Measurements from ENCODE around the gene TEX14. TPM values are rescaled to one million over a fixed set of nuclear protein-coding genes. Genes with fewer than 3 reads are reported as not detected.

Gene TEX14
- total RNA-seq, 1 experiment from 2014 or later = not detected

DNA sequence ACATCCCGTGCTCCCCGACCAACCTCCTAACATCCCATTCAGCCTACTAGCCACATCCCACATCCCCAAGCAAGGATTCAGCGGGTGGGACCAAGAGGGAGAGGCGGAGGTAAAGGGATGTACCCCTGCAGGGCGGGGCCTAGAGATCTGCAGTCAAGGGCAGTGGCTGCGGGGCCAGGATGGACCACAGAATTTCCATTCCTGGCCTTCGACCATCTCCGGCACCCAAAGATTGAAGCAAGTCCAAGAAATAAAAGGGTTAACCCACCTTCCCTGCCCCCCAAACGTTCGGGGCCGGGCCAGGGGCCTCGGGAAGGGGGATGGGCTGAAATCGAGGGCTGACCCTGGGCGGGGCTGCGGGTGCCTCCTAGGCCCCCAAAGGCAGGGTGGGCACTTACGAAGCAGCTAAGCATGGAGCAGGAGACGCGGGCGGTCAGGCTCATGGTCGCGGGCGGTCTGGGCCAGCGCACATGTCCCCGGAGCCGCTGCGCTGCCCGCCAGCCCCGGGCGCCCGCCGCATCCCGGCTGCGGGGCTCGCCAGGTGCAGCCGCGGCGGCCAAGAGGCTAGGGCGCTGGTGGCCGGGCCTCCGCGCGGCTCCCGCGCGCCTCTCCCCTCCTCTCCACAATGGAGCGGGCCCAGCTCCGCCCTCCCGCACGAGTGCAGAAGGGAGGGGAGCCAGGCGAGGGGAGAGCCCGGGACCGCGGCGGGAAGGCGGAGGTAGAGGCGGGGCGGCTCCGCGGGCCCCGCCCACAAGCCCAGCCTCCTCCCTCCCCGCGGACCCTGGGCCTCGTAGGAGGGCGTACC, 177.7 kb downstream of the TEX14 start, which contains the start of gene MTMR4:
MTMR4 (minus strand) TSS at position 674 of the 805 bp plus-strand sequence; CDS start at position 443, 231 bp downstream.
- BruUV-seq (replicated peaks) = no TSS peak
- peaks cover 23% of the 10 kb centered on the region for H3K4me1 Mint-ChIP-seq (ENCODE audit: insufficient read depth, unreplicated experiment)
- intact Hi-C loops (cut with micrococcal nuclease) = no loop called here
- H3K4me3 Mint-ChIP-seq (ENCODE audit: unreplicated experiment) = peak within 1 kb of the TSS; percentile 81
- TF ChIP-seq, protein P1, sequence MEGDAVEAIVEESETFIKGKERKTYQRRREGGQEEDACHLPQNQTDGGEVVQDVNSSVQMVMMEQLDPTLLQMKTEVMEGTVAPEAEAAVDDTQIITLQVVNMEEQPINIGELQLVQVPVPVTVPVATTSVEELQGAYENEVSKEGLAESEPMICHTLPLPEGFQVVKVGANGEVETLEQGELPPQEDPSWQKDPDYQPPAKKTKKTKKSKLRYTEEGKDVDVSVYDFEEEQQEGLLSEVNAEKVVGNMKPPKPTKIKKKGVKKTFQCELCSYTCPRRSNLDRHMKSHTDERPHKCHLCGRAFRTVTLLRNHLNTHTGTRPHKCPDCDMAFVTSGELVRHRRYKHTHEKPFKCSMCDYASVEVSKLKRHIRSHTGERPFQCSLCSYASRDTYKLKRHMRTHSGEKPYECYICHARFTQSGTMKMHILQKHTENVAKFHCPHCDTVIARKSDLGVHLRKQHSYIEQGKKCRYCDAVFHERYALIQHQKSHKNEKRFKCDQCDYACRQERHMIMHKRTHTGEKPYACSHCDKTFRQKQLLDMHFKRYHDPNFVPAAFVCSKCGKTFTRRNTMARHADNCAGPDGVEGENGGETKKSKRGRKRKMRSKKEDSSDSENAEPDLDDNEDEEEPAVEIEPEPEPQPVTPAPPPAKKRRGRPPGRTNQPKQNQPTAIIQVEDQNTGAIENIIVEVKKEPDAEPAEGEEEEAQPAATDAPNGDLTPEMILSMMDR (IDR thresholded peaks at IDR 0.05; ENCODE audit: unreplicated experiment) = no peak
- CTCF ChIA-PET = interaction anchor here (0.7 to 1.8 kb wide), 6 partner anchors 64 to 228 kb away, joined by 3 to 5 read pairs (median 3); no protein-coding TSS in a partner anchor
- no peaks in the 10 kb centered on the region for H3K9me3 Mint-ChIP-seq (ENCODE audit: unreplicated experiment)
- peaks cover 39% of the 10 kb centered on the region for H3K36me3 Mint-ChIP-seq (ENCODE audit: insufficient read depth, unreplicated experiment)
- POLR2A ChIA-PET = interaction anchor here (0.7 to 4.0 kb wide), 8 partner anchors 98 to 924 kb away, joined by 3 to 35 read pairs (median 4); partner anchors contain the start of genes RAD51C, RNF43, SUPT4H1 and TEX14
- H3K27me3 Mint-ChIP-seq (ENCODE audit: insufficient read depth, unreplicated experiment) = no peaks in the 10 kb centered on the region
- DNase-seq (ENCODE audit: unreplicated experiment) = peak; percentile 85
- peak within 1 kb of the TSS; percentile 84 for H3K27ac Mint-ChIP-seq (ENCODE audit: low read depth, unreplicated experiment)

DNA sequence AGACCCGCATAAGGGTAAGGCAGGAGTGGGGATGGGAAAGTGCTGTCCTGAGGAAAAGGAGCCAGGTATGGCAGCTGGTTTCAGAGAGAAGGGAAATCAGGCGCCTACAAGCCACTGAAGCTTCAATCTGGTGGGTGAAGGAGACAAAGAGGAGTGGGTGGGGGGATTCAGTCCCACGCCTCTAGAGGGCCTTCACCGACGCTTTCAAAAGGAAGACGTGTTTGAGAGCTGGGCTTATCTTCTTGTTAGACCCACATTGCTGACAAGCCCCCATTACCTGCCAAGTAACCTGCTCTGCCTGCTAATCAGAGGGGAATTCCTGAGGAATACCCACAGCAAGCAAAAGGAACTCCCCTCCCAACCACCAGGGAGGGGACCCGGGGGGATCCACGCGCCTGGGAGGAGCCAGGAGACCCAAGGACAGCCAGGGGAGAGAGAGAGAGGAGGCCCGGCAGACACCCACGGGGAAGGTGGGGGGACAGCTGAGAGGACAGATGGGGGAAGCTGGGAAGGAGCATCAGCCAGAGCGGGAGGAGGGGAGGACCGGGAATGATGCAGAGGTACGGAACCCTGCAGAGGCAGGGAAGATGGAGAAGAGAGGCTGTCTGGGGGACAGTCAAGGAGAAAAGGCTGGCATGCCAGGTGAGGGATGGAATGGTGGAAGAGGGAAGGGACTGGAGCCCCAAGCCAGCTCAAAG, 178.4 kb downstream of the TEX14 start:
- Mint-ChIP-seq H3K4me3 (ENCODE audit: unreplicated experiment) (peak overlapping the region; percentile 81), H3K27me3 (ENCODE audit: insufficient read depth, unreplicated experiment) (no peaks in the 10 kb centered on the region), H3K36me3 (ENCODE audit: insufficient read depth, unreplicated experiment) (peaks cover 43% of the 10 kb centered on the region), H3K9me3 (ENCODE audit: unreplicated experiment) (no peaks in the 10 kb centered on the region), H3K4me1 (ENCODE audit: insufficient read depth, unreplicated experiment) (peaks cover 23% of the 10 kb centered on the region), H3K27ac (ENCODE audit: low read depth, unreplicated experiment) (peak overlapping the region; percentile 84)
- no peak for DNase-seq (ENCODE audit: unreplicated experiment)
- intact Hi-C loops (cut with micrococcal nuclease) = no loop called here
- TF ChIP-seq, protein P1 (IDR thresholded peaks at IDR 0.05; ENCODE audit: unreplicated experiment) = no peak
- CTCF ChIA-PET = interaction anchor here (0.7 to 1.2 kb wide), 2 partner anchors 67 to 98 kb away, joined by 3 read pairs; no protein-coding TSS in a partner anchor
- no TSS peak for BruUV-seq (replicated peaks)
- POLR2A ChIA-PET = interaction anchor here (0.8 to 4.0 kb wide), 4 partner anchors 97 to 295 kb away, joined by 3 to 35 read pairs (median 12); partner anchors contain the start of genes RNF43 and SUPT4H1

DNA sequence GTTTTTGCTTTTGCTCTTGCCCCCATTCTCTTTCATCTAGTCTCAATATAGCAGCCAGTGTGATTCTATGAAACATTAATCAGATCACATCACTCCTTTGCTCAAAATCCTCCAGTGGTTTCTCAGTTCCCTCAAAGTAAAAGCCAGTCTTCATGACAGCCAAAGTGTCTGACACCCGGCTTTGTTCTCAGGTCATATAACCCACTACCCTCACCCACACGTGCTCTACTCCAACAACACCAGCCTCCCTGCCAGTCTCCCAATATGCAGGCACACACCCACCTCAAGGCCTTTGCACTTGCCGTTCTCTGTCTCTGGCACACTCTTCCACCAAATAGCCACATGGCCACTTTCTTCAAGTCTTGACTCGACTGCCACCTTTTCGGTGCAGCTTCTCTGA, 181.8 kb downstream of the TEX14 start:
- intact Hi-C loops (cut with micrococcal nuclease) = no loop called here
- TF ChIP-seq, protein P1 (IDR thresholded peaks at IDR 0.05; ENCODE audit: unreplicated experiment) = no peak
- H3K27ac Mint-ChIP-seq (ENCODE audit: low read depth, unreplicated experiment) = no peak overlapping the region
- peaks cover 55% of the 10 kb centered on the region for H3K36me3 Mint-ChIP-seq (ENCODE audit: insufficient read depth, unreplicated experiment)
- H3K27me3 Mint-ChIP-seq (ENCODE audit: insufficient read depth, unreplicated experiment) = no peaks in the 10 kb centered on the region
- peaks cover 15% of the 10 kb centered on the region for H3K4me1 Mint-ChIP-seq (ENCODE audit: insufficient read depth, unreplicated experiment)
- no peaks in the 10 kb centered on the region for H3K9me3 Mint-ChIP-seq (ENCODE audit: unreplicated experiment)
- CTCF ChIA-PET = interaction anchor here (0.6 kb wide), 1 partner anchor 1011 kb away, joined by 3 read pairs; no protein-coding TSS in a partner anchor
- no TSS peak for BruUV-seq (replicated peaks)
- POLR2A ChIA-PET = interaction anchor here (0.7 kb wide), 1 partner anchor 62 kb away, joined by 3 read pairs; no protein-coding TSS in a partner anchor
- H3K4me3 Mint-ChIP-seq (ENCODE audit: unreplicated experiment) = no peak overlapping the region
- DNase-seq (ENCODE audit: unreplicated experiment) = no peak
